Fibroblast of villous mesenchyme (primary cell): ENCODE data around the gene NFU1. TPM values are rescaled to one million over a fixed set of nuclear protein-coding genes. Genes with fewer than 3 reads are reported as not detected.

ENCODE experiments used
- DNase-seq: peaks from one replicate; pipeline ENCODE4 v3.0.0-alpha.2; 2010; ENCODE audit warnings: low read depth
- H3K4me3 ChIP-seq: 2 replicates; pipeline ENCODE4 v1.5.1; 2011; ENCODE audit warnings: low read depth, mild to moderate bottlenecking, low read length
- CTCF ChIP-seq: IDR thresholded peaks from 2 replicates; pipeline ENCODE4 v1.5.1; 2012; ENCODE audit warnings: low read depth, mild to moderate bottlenecking, low read length; ENCODE audit not compliant: insufficient read depth
- total RNA-seq: library from RNA; depleted of rRNA; stranded (reverse); fragments of >200 nt; gene quantifications from 2 replicates; pipeline ENCODE4 v1.2.3, GENCODE V29; 2012

NFU1 gene
- total RNA-seq, 1 donor: 61.7 TPM

GRCh38 chr2:69416147-69416546 is 21.1 kb downstream of the NFU1 start:
- DNase-seq: no peak
- TF ChIP-seq CTCF: no peak
- no peak overlapping the region for H3K4me3 ChIP-seq

GRCh38 chr2:69411120-69411519 is 26.1 kb downstream of the NFU1 start:
- no peak overlapping the region for H3K4me3 ChIP-seq
- DNase-seq: no peak
- TF ChIP-seq CTCF: no peak

- no peak for DNase-seq
- no peak for TF ChIP-seq CTCF
Measured at GRCh38 chr2:69405306-69405705, 31.9 kb downstream of the NFU1 start.

GRCh38 chr2:69400121-69400520 is 37.1 kb downstream of the NFU1 start:
- DNase-seq: no peak
- no peak overlapping the region for H3K4me3 ChIP-seq
- TF ChIP-seq CTCF: no peak

More at GRCh38 chr2:69405306-69405705, 31.9 kb downstream of the NFU1 start:
- H3K4me3 ChIP-seq: no peak overlapping the region

GRCh38 chr2:69397234-69397633 is 40.0 kb downstream of the NFU1 start:
- H3K4me3 ChIP-seq: no peak overlapping the region
- DNase-seq: no peak
- TF ChIP-seq CTCF: no peak

GRCh38 chr2:69395866-69396265 is 41.4 kb downstream of the NFU1 start:
- TF ChIP-seq CTCF: no peak
- no peak for DNase-seq
- no peak overlapping the region for H3K4me3 ChIP-seq

- H3K4me3 ChIP-seq: no peak overlapping the region
- DNase-seq: no peak
- no peak for TF ChIP-seq CTCF
Measured at GRCh38 chr2:69393963-69394362, 43.3 kb downstream of the NFU1 start.
